WTC11 (cell line): ENCODE results near the gene TMEM140.

Experiments used
- CTCF ChIP-seq: fragments of 200-600 bp; IDR thresholded peaks from 2 replicates; pipeline ENCODE4 v1.8.0; 2022; ENCODE audit warnings: antibody characterized with exemption
- JUN ChIP-seq: sonication (generic); formaldehyde crosslinking; IDR thresholded peaks from 2 replicates; pipeline ENCODE4 v1.8.0; 2023; ENCODE audit warnings: mild to moderate bottlenecking, missing genetic modification reagents
- TEAD4 ChIP-seq: sonication (generic); formaldehyde crosslinking; IDR thresholded peaks from 2 replicates; pipeline ENCODE4 v1.8.0; 2022; ENCODE audit warnings: mild to moderate bottlenecking, missing genetic modification reagents
- TF ChIP-seq, protein P1 (sequence below): sonication (generic); formaldehyde crosslinking; conservative IDR thresholded peaks from 2 replicates; pipeline ENCODE4 v1.8.1; 2022; ENCODE audit warnings: mild to moderate bottlenecking, missing genetic modification reagents

- TF ChIP-seq JUN, result no peak
- TF ChIP-seq, protein P1, sequence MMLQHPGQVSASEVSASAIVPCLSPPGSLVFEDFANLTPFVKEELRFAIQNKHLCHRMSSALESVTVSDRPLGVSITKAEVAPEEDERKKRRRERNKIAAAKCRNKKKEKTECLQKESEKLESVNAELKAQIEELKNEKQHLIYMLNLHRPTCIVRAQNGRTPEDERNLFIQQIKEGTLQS (CRISPR knock-in tag), result no peak
- no peak for TF ChIP-seq CTCF
- TF ChIP-seq TEAD4 (CRISPR knock-in tag), result no peak
Measured at GRCh38 chr7:135114622-135115021, 33.2 kb upstream of the TMEM140 start.
